Measurements from ENCODE around the gene TNFSF12. TPM values are rescaled to one million over a fixed set of nuclear protein-coding genes. Genes with fewer than 3 reads are reported as not detected.

Gene TNFSF12
- total and polyA plus RNA-seq, 2 donors from 2014 or later, result 48.0 to 61.8 TPM

- intact Hi-C loops (cut with DNase I), result no loop called here
- peak overlapping the region; percentile 42 to 92 (median 67) for H3K9ac ChIP-seq (ENCODE audit: low read length in 3 of 3)
- H3K4me3 ChIP-seq (ENCODE audit: low read length in 3 of 3), result peak overlapping the region; percentile 50 to 86 (median 65)
- H3K9me3 ChIP-seq (ENCODE audit: control insufficient read depth in 2 of 3, insufficient read depth in 1 of 3, low read length in 3 of 3), result no peaks in the 10 kb centered on the region
- H3K36me3 ChIP-seq (ENCODE audit: control insufficient read depth in 2 of 3, insufficient read depth in 3 of 3, low read length in 3 of 3), result peaks cover 4 to 14% (median 6%) of the 10 kb centered on the region in 3 donors
- H3K27me3 ChIP-seq (ENCODE audit: control insufficient read depth, insufficient read depth, low read length), result no peaks in the 10 kb centered on the region
- FAIRE-seq (no peak), DNase-seq (peak; percentile 82 to 86 (median 85))
- peaks cover 3 to 49% (median 35%) of the 10 kb centered on the region in 3 donors for H3K4me1 ChIP-seq (ENCODE audit: control insufficient read depth in 2 of 3, insufficient read depth in 2 of 3, low read depth in 1 of 3, low read length in 3 of 3)
- peak overlapping the region; percentile 99 to 100 for H3K27ac ChIP-seq (ENCODE audit: low read depth in 2 of 2, low read length in 2 of 2)
- TF ChIP-seq, protein P1, sequence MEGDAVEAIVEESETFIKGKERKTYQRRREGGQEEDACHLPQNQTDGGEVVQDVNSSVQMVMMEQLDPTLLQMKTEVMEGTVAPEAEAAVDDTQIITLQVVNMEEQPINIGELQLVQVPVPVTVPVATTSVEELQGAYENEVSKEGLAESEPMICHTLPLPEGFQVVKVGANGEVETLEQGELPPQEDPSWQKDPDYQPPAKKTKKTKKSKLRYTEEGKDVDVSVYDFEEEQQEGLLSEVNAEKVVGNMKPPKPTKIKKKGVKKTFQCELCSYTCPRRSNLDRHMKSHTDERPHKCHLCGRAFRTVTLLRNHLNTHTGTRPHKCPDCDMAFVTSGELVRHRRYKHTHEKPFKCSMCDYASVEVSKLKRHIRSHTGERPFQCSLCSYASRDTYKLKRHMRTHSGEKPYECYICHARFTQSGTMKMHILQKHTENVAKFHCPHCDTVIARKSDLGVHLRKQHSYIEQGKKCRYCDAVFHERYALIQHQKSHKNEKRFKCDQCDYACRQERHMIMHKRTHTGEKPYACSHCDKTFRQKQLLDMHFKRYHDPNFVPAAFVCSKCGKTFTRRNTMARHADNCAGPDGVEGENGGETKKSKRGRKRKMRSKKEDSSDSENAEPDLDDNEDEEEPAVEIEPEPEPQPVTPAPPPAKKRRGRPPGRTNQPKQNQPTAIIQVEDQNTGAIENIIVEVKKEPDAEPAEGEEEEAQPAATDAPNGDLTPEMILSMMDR (IDR thresholded peaks at IDR 0.05; ENCODE audit: borderline replicate concordance, extremely low read depth, insufficient read depth), result peak; percentile 63
These were observed 11.5 kb downstream of the TNFSF12 start for GRCh38 chr17:7560172-7561027.

- H3K36me3 ChIP-seq (ENCODE audit: control insufficient read depth in 2 of 3, insufficient read depth in 3 of 3, low read length in 3 of 3), result peaks cover 4 to 18% (median 8%) of the 10 kb centered on the region in 3 donors
- H3K4me3 ChIP-seq (ENCODE audit: low read length in 3 of 3), result peak overlapping the region; percentile 69 to 86 (median 75)
- peak overlapping the region; percentile 42 to 92 (median 63) for H3K9ac ChIP-seq (ENCODE audit: low read length in 3 of 3)
- H3K4me1 ChIP-seq (ENCODE audit: control insufficient read depth in 2 of 3, insufficient read depth in 2 of 3, low read depth in 1 of 3, low read length in 3 of 3), result peaks cover 3 to 49% (median 35%) of the 10 kb centered on the region in 3 donors
- H3K27ac ChIP-seq (ENCODE audit: low read depth in 2 of 2, low read length in 2 of 2), result peak overlapping the region; percentile 80 to 99
- intact Hi-C loops (cut with DNase I), result no loop called here
- no peaks in the 10 kb centered on the region for H3K27me3 ChIP-seq (ENCODE audit: control insufficient read depth, insufficient read depth, low read length)
- H3K9me3 ChIP-seq (ENCODE audit: control insufficient read depth in 2 of 3, insufficient read depth in 1 of 3, low read length in 3 of 3), result no peaks in the 10 kb centered on the region
- no peak for FAIRE-seq
- TF ChIP-seq, protein P1 (IDR thresholded peaks at IDR 0.05; ENCODE audit: borderline replicate concordance, extremely low read depth, insufficient read depth), result peak; percentile 95
- DNase-seq, result peak; percentile 93 to 97 (median 94)
These were observed 12.2 kb downstream of the TNFSF12 start for GRCh38 chr17:7561028-7561575.

GRCh38 chr17:7561589-7562207 is 12.8 kb downstream of the TNFSF12 start, which contains the start of gene SENP3:
SENP3 (plus strand) TSS chr17:7561919; CDS start chr17:7563077, 1,158 bp downstream.
- peaks cover 3 to 47% (median 35%) of the 10 kb centered on the region in 3 donors for H3K4me1 ChIP-seq (ENCODE audit: control insufficient read depth in 2 of 3, insufficient read depth in 2 of 3, low read depth in 1 of 3, low read length in 3 of 3)
- DNase-seq (peak; percentile 93 to 97 (median 95)), FAIRE-seq (no peak)
- no peaks in the 10 kb centered on the region for H3K9me3 ChIP-seq (ENCODE audit: control insufficient read depth in 2 of 3, insufficient read depth in 1 of 3, low read length in 3 of 3)
- peak within 1 kb of the TSS; percentile 69 to 86 (median 75) for H3K4me3 ChIP-seq (ENCODE audit: low read length in 3 of 3)
- H3K36me3 ChIP-seq (ENCODE audit: control insufficient read depth in 2 of 3, insufficient read depth in 3 of 3, low read length in 3 of 3), result peaks cover 4 to 20% (median 8%) of the 10 kb centered on the region in 3 donors
- TF ChIP-seq, protein P1 (IDR thresholded peaks at IDR 0.05; ENCODE audit: borderline replicate concordance, extremely low read depth, insufficient read depth), result no peak
- peak within 1 kb of the TSS; percentile 80 to 99 for H3K27ac ChIP-seq (ENCODE audit: low read depth in 2 of 2, low read length in 2 of 2)
- H3K27me3 ChIP-seq (ENCODE audit: control insufficient read depth, insufficient read depth, low read length), result no peaks in the 10 kb centered on the region
- peak within 1 kb of the TSS; percentile 52 to 92 (median 63) for H3K9ac ChIP-seq (ENCODE audit: low read length in 3 of 3)
- intact Hi-C loops (cut with DNase I), result no loop called here
